Measurements from ENCODE around the gene RNF2.

RNF2 gene

DNA sequence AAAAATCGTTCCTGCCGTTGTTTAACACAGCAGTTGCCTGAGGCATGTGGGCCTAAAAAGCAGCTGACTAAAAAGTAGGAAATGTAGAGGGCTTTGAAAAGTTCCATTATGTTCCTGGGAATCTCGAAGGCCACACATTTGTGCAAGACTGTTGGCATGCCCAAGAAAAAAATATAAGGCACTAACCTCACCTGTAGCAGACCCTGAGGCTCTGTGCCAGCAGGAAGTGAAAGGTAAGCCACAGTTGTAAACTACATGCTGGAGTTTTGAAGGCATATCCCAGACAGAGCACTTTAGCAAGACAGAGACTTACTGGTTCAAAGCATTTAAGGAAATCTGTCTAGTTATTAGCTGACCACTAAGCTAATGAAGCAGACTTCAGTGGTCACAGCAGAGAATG is 58.7 kb downstream of the RNF2 start:
- Histone ChIP-seq H3K27ac (ENCODE audit: low read length) (no peak overlapping the region), H3K4me1 (ENCODE audit: insufficient read depth, low read length) (no peaks in the 10 kb centered on the region), H3K9ac (ENCODE audit: low read depth, low read length) (no peak overlapping the region), H3K36me3 (ENCODE audit: insufficient read depth, low read depth, low read length) (peaks cover 49% of the 10 kb centered on the region), H3K27me3 (ENCODE audit: insufficient read depth, low read length) (no peaks in the 10 kb centered on the region), H3K9me3 (ENCODE audit: insufficient read depth, low read depth, low read length) (0 out of 2 replicates have a peak, but pooled peaks cover 3% of the 10 kb centered on the region), H3K4me3 (ENCODE audit: low read length) (no peak overlapping the region)

- Histone ChIP-seq H3K36me3 (ENCODE audit: insufficient read depth, low read depth, low read length) (peaks cover 38% of the 10 kb centered on the region), H3K4me3 (ENCODE audit: low read length) (no peak overlapping the region), H3K27ac (ENCODE audit: low read length) (no peak overlapping the region), H3K9me3 (ENCODE audit: insufficient read depth, low read depth, low read length) (0 out of 2 replicates have a peak, but pooled peaks cover 3% of the 10 kb centered on the region), H3K27me3 (ENCODE audit: insufficient read depth, low read length) (no peaks in the 10 kb centered on the region), H3K4me1 (ENCODE audit: insufficient read depth, low read length) (no peaks in the 10 kb centered on the region), H3K9ac (ENCODE audit: low read depth, low read length) (no peak overlapping the region)
These were observed 59.8 kb downstream of the RNF2 start for GRCh38 chr1:185105121-185105520.

DNA sequence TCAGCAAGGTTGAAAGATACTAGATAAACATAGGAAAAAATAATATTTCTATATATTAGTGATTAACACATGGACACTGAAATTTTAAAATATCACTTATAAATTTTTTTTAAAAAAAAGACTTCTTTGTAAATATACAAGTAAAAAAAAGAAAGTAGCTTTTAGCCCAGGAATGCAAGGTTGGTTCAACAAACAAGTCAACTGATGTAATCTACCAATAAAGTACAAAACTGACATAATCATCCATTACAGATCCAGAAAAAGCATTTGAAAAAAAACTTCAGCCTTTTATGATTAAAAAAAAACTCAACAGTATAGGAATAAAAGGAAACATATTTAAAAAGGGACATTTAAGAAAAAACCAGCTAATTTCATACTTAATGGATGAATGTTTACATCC is 63.0 kb downstream of the RNF2 start:
- Histone ChIP-seq H3K27ac (ENCODE audit: low read length) (no peak overlapping the region), H3K36me3 (ENCODE audit: insufficient read depth, low read depth, low read length) (peaks cover 14% of the 10 kb centered on the region; the same call in 1 of the 2 replicates), H3K4me3 (ENCODE audit: low read length) (no peak overlapping the region), H3K4me1 (ENCODE audit: insufficient read depth, low read length) (no peaks in the 10 kb centered on the region), H3K27me3 (ENCODE audit: insufficient read depth, low read length) (no peaks in the 10 kb centered on the region), H3K9me3 (ENCODE audit: insufficient read depth, low read depth, low read length) (0 out of 2 replicates have a peak, but pooled peaks cover 3% of the 10 kb centered on the region), H3K9ac (ENCODE audit: low read depth, low read length) (no peak overlapping the region)

DNA sequence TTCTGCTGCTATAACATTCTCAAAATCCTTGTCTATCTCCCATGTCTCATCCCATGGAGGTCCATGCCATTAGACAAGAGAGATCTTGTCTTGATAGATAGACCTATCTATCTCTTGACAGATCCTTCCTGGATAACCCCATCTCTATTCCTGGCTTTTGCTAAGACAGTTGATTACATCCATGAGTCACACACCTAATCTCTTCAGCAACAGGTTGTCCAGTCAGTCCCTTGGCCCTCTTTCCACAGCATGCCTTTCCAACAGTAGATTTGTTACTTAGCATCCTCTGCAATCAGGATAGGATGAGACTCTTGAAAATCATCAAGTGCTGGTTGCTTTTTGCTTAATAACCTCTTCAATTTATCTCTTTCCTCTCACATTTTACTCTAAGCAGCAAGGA is 64.8 kb downstream of the RNF2 start:
- no peak overlapping the region for H3K27ac ChIP-seq (ENCODE audit: low read length)
- no peaks in the 10 kb centered on the region for H3K36me3 ChIP-seq (ENCODE audit: insufficient read depth, low read depth, low read length)
- 0 out of 2 replicates have a peak, but pooled peaks cover 3% of the 10 kb centered on the region for H3K9me3 ChIP-seq (ENCODE audit: insufficient read depth, low read depth, low read length)
- H3K4me3 ChIP-seq (ENCODE audit: low read length) = no peak overlapping the region
- no peaks in the 10 kb centered on the region for H3K27me3 ChIP-seq (ENCODE audit: insufficient read depth, low read length)
- no peaks in the 10 kb centered on the region for H3K4me1 ChIP-seq (ENCODE audit: insufficient read depth, low read length)
- H3K9ac ChIP-seq (ENCODE audit: low read depth, low read length) = no peak overlapping the region

- H3K4me3 ChIP-seq (ENCODE audit: low read length) = no peak overlapping the region
- no peaks in the 10 kb centered on the region for H3K36me3 ChIP-seq (ENCODE audit: insufficient read depth, low read depth, low read length)
These were observed 66.5 kb downstream of the RNF2 start for GRCh38 chr1:185111873-185112272.

DNA sequence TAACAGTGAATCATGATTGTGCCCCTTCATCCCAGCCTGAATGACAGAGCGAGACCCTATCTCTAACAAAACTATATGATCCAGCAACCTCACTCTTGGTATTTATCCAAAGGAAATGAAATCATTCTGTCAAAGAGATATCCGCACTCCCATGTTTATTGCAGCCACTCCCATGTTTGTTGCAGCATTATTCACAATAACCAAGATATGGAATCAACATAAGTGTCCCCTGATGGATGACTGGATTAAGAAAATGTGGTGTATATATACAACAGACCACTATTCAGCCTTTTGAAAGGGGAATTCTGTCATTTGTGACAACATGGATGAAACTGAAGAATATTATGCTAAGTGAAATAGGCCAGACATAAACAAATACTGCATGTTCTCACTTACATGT is 67.0 kb downstream of the RNF2 start:
- H3K4me3 ChIP-seq (ENCODE audit: low read length) = no peak overlapping the region
- H3K9ac ChIP-seq (ENCODE audit: low read depth, low read length) = no peak overlapping the region
- H3K9me3 ChIP-seq (ENCODE audit: insufficient read depth, low read depth, low read length) = 0 out of 2 replicates have a peak, but pooled peaks cover 3% of the 10 kb centered on the region
- H3K4me1 ChIP-seq (ENCODE audit: insufficient read depth, low read length) = no peaks in the 10 kb centered on the region
- H3K27me3 ChIP-seq (ENCODE audit: insufficient read depth, low read length) = no peaks in the 10 kb centered on the region
- H3K36me3 ChIP-seq (ENCODE audit: insufficient read depth, low read depth, low read length) = no peaks in the 10 kb centered on the region
- H3K27ac ChIP-seq (ENCODE audit: low read length) = no peak overlapping the region

More at GRCh38 chr1:185111873-185112272, 66.5 kb downstream of the RNF2 start:
- Histone ChIP-seq H3K27ac (ENCODE audit: low read length) (no peak overlapping the region), H3K9ac (ENCODE audit: low read depth, low read length) (no peak overlapping the region), H3K9me3 (ENCODE audit: insufficient read depth, low read depth, low read length) (0 out of 2 replicates have a peak, but pooled peaks cover 3% of the 10 kb centered on the region), H3K4me1 (ENCODE audit: insufficient read depth, low read length) (no peaks in the 10 kb centered on the region), H3K27me3 (ENCODE audit: insufficient read depth, low read length) (no peaks in the 10 kb centered on the region)

- peaks cover 5% of the 10 kb centered on the region; the same call in 1 of the 2 replicates for H3K9me3 ChIP-seq (ENCODE audit: insufficient read depth, low read depth, low read length)
- H3K4me3 ChIP-seq (ENCODE audit: low read length) = no peak overlapping the region
- H3K4me1 ChIP-seq (ENCODE audit: insufficient read depth, low read length) = no peaks in the 10 kb centered on the region
- no peak overlapping the region for H3K27ac ChIP-seq (ENCODE audit: low read length)
- H3K27me3 ChIP-seq (ENCODE audit: insufficient read depth, low read length) = no peaks in the 10 kb centered on the region
- H3K9ac ChIP-seq (ENCODE audit: low read depth, low read length) = no peak overlapping the region
- peaks cover 38% of the 10 kb centered on the region for H3K36me3 ChIP-seq (ENCODE audit: insufficient read depth, low read depth, low read length)
These were observed 84.3 kb downstream of the RNF2 start for GRCh38 chr1:185129708-185130107.

GRCh38 chr1:185132534-185132933 is 87.2 kb downstream of the RNF2 start:
- Histone ChIP-seq H3K27ac (ENCODE audit: low read length) (no peak overlapping the region), H3K9ac (ENCODE audit: low read depth, low read length) (no peak overlapping the region), H3K27me3 (ENCODE audit: insufficient read depth, low read length) (no peaks in the 10 kb centered on the region), H3K4me3 (ENCODE audit: low read length) (no peak overlapping the region), H3K9me3 (ENCODE audit: insufficient read depth, low read depth, low read length) (peaks cover 5% of the 10 kb centered on the region; the same call in 1 of the 2 replicates), H3K4me1 (ENCODE audit: insufficient read depth, low read length) (no peaks in the 10 kb centered on the region), H3K36me3 (ENCODE audit: insufficient read depth, low read depth, low read length) (peaks cover 43% of the 10 kb centered on the region)

- Histone ChIP-seq H3K9ac (ENCODE audit: low read depth, low read length) (no peak overlapping the region; the same call in 1 of the 2 replicates), H3K4me3 (ENCODE audit: low read length) (no peak overlapping the region), H3K9me3 (ENCODE audit: insufficient read depth, low read depth, low read length) (no peaks in the 10 kb centered on the region), H3K27ac (ENCODE audit: low read length) (no peak overlapping the region), H3K36me3 (ENCODE audit: insufficient read depth, low read depth, low read length) (peaks cover 51% of the 10 kb centered on the region), H3K4me1 (ENCODE audit: insufficient read depth, low read length) (no peaks in the 10 kb centered on the region), H3K27me3 (ENCODE audit: insufficient read depth, low read length) (no peaks in the 10 kb centered on the region)
These were observed 92.7 kb downstream of the RNF2 start for GRCh38 chr1:185137896-185138545.

GRCh38 chr1:185139246-185139645 is 93.9 kb downstream of the RNF2 start:
- Histone ChIP-seq H3K4me3 (ENCODE audit: low read length) (no peak overlapping the region), H3K9me3 (ENCODE audit: insufficient read depth, low read depth, low read length) (no peaks in the 10 kb centered on the region), H3K27ac (ENCODE audit: low read length) (no peak overlapping the region), H3K4me1 (ENCODE audit: insufficient read depth, low read length) (no peaks in the 10 kb centered on the region), H3K9ac (ENCODE audit: low read depth, low read length) (no peak overlapping the region), H3K27me3 (ENCODE audit: insufficient read depth, low read length) (no peaks in the 10 kb centered on the region), H3K36me3 (ENCODE audit: insufficient read depth, low read depth, low read length) (peaks cover 56% of the 10 kb centered on the region)

GRCh38 chr1:185144233-185144632 is 98.9 kb downstream of the RNF2 start:
- Histone ChIP-seq H3K36me3 (ENCODE audit: insufficient read depth, low read depth, low read length) (peaks cover 73% of the 10 kb centered on the region), H3K9ac (ENCODE audit: low read depth, low read length) (no peak overlapping the region), H3K27me3 (ENCODE audit: insufficient read depth, low read length) (no peaks in the 10 kb centered on the region), H3K4me3 (ENCODE audit: low read length) (no peak overlapping the region), H3K9me3 (ENCODE audit: insufficient read depth, low read depth, low read length) (no peaks in the 10 kb centered on the region), H3K27ac (ENCODE audit: low read length) (no peak overlapping the region), H3K4me1 (ENCODE audit: insufficient read depth, low read length) (no peaks in the 10 kb centered on the region)

DNA sequence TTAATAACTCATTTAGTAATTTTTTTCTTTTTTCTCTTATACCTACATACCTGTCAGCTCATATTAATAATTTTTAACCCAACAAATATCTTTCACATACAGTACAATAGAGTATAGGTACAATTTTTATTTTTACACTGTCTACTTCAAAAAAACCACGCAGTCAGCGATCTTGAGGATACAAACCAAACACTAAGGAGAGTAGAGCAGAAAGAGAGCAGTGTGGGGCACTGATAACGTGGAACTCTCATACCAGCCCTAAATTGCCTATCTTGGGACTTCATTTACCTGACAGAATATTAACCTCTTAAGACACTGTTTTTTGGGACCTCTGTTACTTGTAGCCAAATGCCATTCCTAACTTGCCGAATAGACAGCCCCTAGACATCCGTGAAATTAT is 105.9 kb downstream of the RNF2 start:
- no peak overlapping the region for H3K27ac ChIP-seq (ENCODE audit: low read length)
- H3K36me3 ChIP-seq (ENCODE audit: insufficient read depth, low read depth, low read length) = peaks cover 38% of the 10 kb centered on the region
- peaks cover 3% of the 10 kb centered on the region for H3K4me1 ChIP-seq (ENCODE audit: insufficient read depth, low read length)
- no peaks in the 10 kb centered on the region for H3K27me3 ChIP-seq (ENCODE audit: insufficient read depth, low read length)
- no peak overlapping the region for H3K4me3 ChIP-seq (ENCODE audit: low read length)
- H3K9me3 ChIP-seq (ENCODE audit: insufficient read depth, low read depth, low read length) = no peaks in the 10 kb centered on the region
- no peak overlapping the region for H3K9ac ChIP-seq (ENCODE audit: low read depth, low read length)
